SJSA1 (cell line): ENCODE measurements around the gene MUC13. TPM values are rescaled to one million over a fixed set of nuclear protein-coding genes. Genes with fewer than 3 reads are reported as not detected.

ENCODE experiments used
- DNase-seq, 2 experiments: peaks; one replicate each; pipeline ENCODE4 v3.0.0-alpha.2; 2015 to 2020; ENCODE audit warnings: low spot score in 2 of 2, low read depth in 1 of 2
- H3K27ac ChIP-seq: fragments of 250-450 bp; sonication (Bioruptor Pico); 2 replicates; pipeline ENCODE4 v1.5.1; 2020; ENCODE audit warnings: mild to moderate bottlenecking, moderate library complexity
- H3K27me3 ChIP-seq: fragments of 250-450 bp; sonication (Bioruptor Pico); replicated peaks from 2 replicates; pipeline ENCODE4 v1.5.1; 2020; ENCODE audit warnings: mild to moderate bottlenecking, moderate library complexity
- H3K36me3 ChIP-seq: fragments of 250-450 bp; sonication (Bioruptor Pico); 2 replicates; pipeline ENCODE4 v1.5.1; 2020; ENCODE audit warnings: mild to moderate bottlenecking
- H3K4me1 ChIP-seq: fragments of 250-450 bp; sonication (Bioruptor Pico); replicated peaks from 2 replicates; pipeline ENCODE4 v1.6.1; 2021; ENCODE audit warnings: mild to moderate bottlenecking
- H3K4me3 ChIP-seq: fragments of 250-450 bp; sonication (Bioruptor Pico); 2 replicates; pipeline ENCODE4 v1.5.1; 2020; ENCODE audit warnings: mild to moderate bottlenecking
- H3K9me3 ChIP-seq: fragments of 250-450 bp; sonication (Bioruptor Pico); replicated peaks from 2 replicates; pipeline ENCODE4 v1.5.1; 2020; ENCODE audit warnings: mild to moderate bottlenecking
- total RNA-seq: library from RNA; depleted of rRNA; stranded (reverse); fragments of >200 nt; shearing (Covaris generic); gene quantifications from 2 replicates; pipeline ENCODE4 v1.2.3, GENCODE V29; 2014

The MUC13 gene
- total RNA-seq, 1 experiment from 2014 or later = not detected

GRCh38 chr3:124935794-124936542, 1.4 kb upstream of the MUC13 start:
- no peaks in the 10 kb centered on the region for H3K27me3 ChIP-seq

GRCh38 chr3:124935264-124935663, 713 bp upstream of the MUC13 start:
- H3K4me3 ChIP-seq = no peak overlapping the region
- H3K27me3 ChIP-seq = no peaks in the 10 kb centered on the region
- no peaks in the 10 kb centered on the region for H3K4me1 ChIP-seq
- DNase-seq = no peak
- no peaks in the 10 kb centered on the region for H3K36me3 ChIP-seq
- H3K9me3 ChIP-seq = no peaks in the 10 kb centered on the region
- no peak overlapping the region for H3K27ac ChIP-seq

More at GRCh38 chr3:124935794-124936542, 1.4 kb upstream of the MUC13 start:
- H3K9me3 ChIP-seq = no peaks in the 10 kb centered on the region
- no peak overlapping the region for H3K27ac ChIP-seq
- no peaks in the 10 kb centered on the region for H3K4me1 ChIP-seq
- no peak overlapping the region for H3K4me3 ChIP-seq
- H3K36me3 ChIP-seq = no peaks in the 10 kb centered on the region
- no peak for DNase-seq

- Histone ChIP-seq H3K27me3 (no peaks in the 10 kb centered on the region), H3K4me1 (0 out of 2 replicates have a peak, but pooled peaks cover 3% of the 10 kb centered on the region), H3K27ac (no peak overlapping the region), H3K9me3 (no peaks in the 10 kb centered on the region), H3K4me3 (no peak overlapping the region), H3K36me3 (no peaks in the 10 kb centered on the region)
- DNase-seq = peak; percentile 44 to 50
Observed at GRCh38 chr3:124928333-124929202, 6.0 kb downstream of the MUC13 start.

GRCh38 chr3:124927574-124928045, 6.9 kb downstream of the MUC13 start:
- Histone ChIP-seq H3K36me3 (no peaks in the 10 kb centered on the region), H3K27ac (no peak overlapping the region), H3K4me1 (0 out of 2 replicates have a peak, but pooled peaks cover 3% of the 10 kb centered on the region), H3K4me3 (no peak overlapping the region), H3K27me3 (no peaks in the 10 kb centered on the region), H3K9me3 (no peaks in the 10 kb centered on the region)
- DNase-seq = no peak

GRCh38 chr3:124926426-124927101, 8.0 kb downstream of the MUC13 start:
- H3K9me3 ChIP-seq = no peaks in the 10 kb centered on the region
- H3K27ac ChIP-seq = no peak overlapping the region
- no peak for DNase-seq
- 0 out of 2 replicates have a peak, but pooled peaks cover 3% of the 10 kb centered on the region for H3K4me1 ChIP-seq
- H3K36me3 ChIP-seq = no peaks in the 10 kb centered on the region
- H3K4me3 ChIP-seq = no peak overlapping the region
- no peaks in the 10 kb centered on the region for H3K27me3 ChIP-seq

GRCh38 chr3:124924741-124925140, 9.8 kb downstream of the MUC13 start:
- Histone ChIP-seq H3K4me3 (no peak overlapping the region), H3K27me3 (no peaks in the 10 kb centered on the region), H3K9me3 (no peaks in the 10 kb centered on the region), H3K27ac (no peak overlapping the region), H3K4me1 (peaks cover 6% of the 10 kb centered on the region), H3K36me3 (no peaks in the 10 kb centered on the region)
- no peak for DNase-seq

- DNase-seq = no peak
- H3K9me3 ChIP-seq = no peaks in the 10 kb centered on the region
Observed at GRCh38 chr3:124923833-124924232, 10.7 kb downstream of the MUC13 start.

GRCh38 chr3:124920718-124921117, 13.8 kb downstream of the MUC13 start:
- Histone ChIP-seq H3K9me3 (no peaks in the 10 kb centered on the region), H3K27me3 (no peaks in the 10 kb centered on the region), H3K4me1 (peaks cover 7% of the 10 kb centered on the region), H3K36me3 (no peaks in the 10 kb centered on the region), H3K27ac (no peak overlapping the region), H3K4me3 (no peak overlapping the region)
- DNase-seq = no peak

More at GRCh38 chr3:124923833-124924232, 10.7 kb downstream of the MUC13 start:
- Histone ChIP-seq H3K27ac (no peak overlapping the region), H3K4me1 (peaks cover 9% of the 10 kb centered on the region), H3K27me3 (no peaks in the 10 kb centered on the region), H3K36me3 (no peaks in the 10 kb centered on the region), H3K4me3 (no peak overlapping the region)

GRCh38 chr3:124919756-124920155, 14.8 kb downstream of the MUC13 start:
- no peaks in the 10 kb centered on the region for H3K9me3 ChIP-seq
- H3K27ac ChIP-seq = no peak overlapping the region
- no peak overlapping the region for H3K4me3 ChIP-seq
- H3K36me3 ChIP-seq = no peaks in the 10 kb centered on the region
- no peaks in the 10 kb centered on the region for H3K27me3 ChIP-seq
- DNase-seq = peak in 1 of 2 experiments; percentile 8
- H3K4me1 ChIP-seq = peaks cover 7% of the 10 kb centered on the region

GRCh38 chr3:124918524-124918923, 16.0 kb downstream of the MUC13 start:
- DNase-seq = no peak
- Histone ChIP-seq H3K27ac (no peak overlapping the region), H3K36me3 (no peaks in the 10 kb centered on the region), H3K4me1 (peaks cover 7% of the 10 kb centered on the region), H3K4me3 (no peak overlapping the region), H3K9me3 (no peaks in the 10 kb centered on the region), H3K27me3 (no peaks in the 10 kb centered on the region)

- Histone ChIP-seq H3K36me3 (no peaks in the 10 kb centered on the region), H3K27ac (no peak overlapping the region)
- DNase-seq = no peak
Observed at GRCh38 chr3:124916837-124917409, 17.6 kb downstream of the MUC13 start.

GRCh38 chr3:124915254-124915653, 19.3 kb downstream of the MUC13 start:
- no peak for DNase-seq
- Histone ChIP-seq H3K4me1 (peaks cover 7% of the 10 kb centered on the region), H3K4me3 (no peak overlapping the region), H3K27ac (no peak overlapping the region), H3K27me3 (no peaks in the 10 kb centered on the region), H3K9me3 (no peaks in the 10 kb centered on the region), H3K36me3 (no peaks in the 10 kb centered on the region)

More at GRCh38 chr3:124916837-124917409, 17.6 kb downstream of the MUC13 start:
- H3K4me3 ChIP-seq = no peak overlapping the region
- no peaks in the 10 kb centered on the region for H3K9me3 ChIP-seq
- no peaks in the 10 kb centered on the region for H3K27me3 ChIP-seq
- peaks cover 7% of the 10 kb centered on the region for H3K4me1 ChIP-seq

GRCh38 chr3:124907957-124908356, 26.6 kb downstream of the MUC13 start:
- Histone ChIP-seq H3K27ac (no peak overlapping the region), H3K36me3 (no peaks in the 10 kb centered on the region), H3K4me1 (no peaks in the 10 kb centered on the region), H3K27me3 (no peaks in the 10 kb centered on the region), H3K4me3 (no peak overlapping the region), H3K9me3 (no peaks in the 10 kb centered on the region)
- DNase-seq = no peak
